Endothelial cell of umbilical vein (primary cell): ENCODE measurements around the gene HCST. TPM values are rescaled to one million over a fixed set of nuclear protein-coding genes. Genes with fewer than 3 reads are reported as not detected.

ENCODE experiments used
- BruUV-seq: library from RNA; stranded (reverse); fragments of 400-500 nt; replicated peaks from 2 replicates; lab custom pipeline; 2021; lab: Mats Ljungman, UMichigan
- CTCF ChIA-PET: fragments of 300-600, 350-600 bp; sonication (Branson Sonifier 250); formaldehyde crosslinking; loops from one replicate; lab custom pipeline; 2021; ENCODE audit warnings: antibody characterized with exemption, inconsistent platforms; lab: Charles Lee
- POLR2A ChIA-PET: fragments of 300-600, 350-600 bp; sonication (Branson Sonifier 250); formaldehyde crosslinking; loops from one replicate; lab custom pipeline; 2021; ENCODE audit warnings: antibody characterized with exemption, inconsistent platforms; lab: Charles Lee
- DNase-seq: peaks from one replicate; pipeline ENCODE4 v3.0.0-alpha.2; 2011; ENCODE audit warnings: low read depth, low spot score
- FAIRE-seq: peaks from 2 replicates; lab custom pipeline; 2011; peaks lifted over from hg19 to GRCh38; lab: Jason Lieb, UNC
- H2AFZ ChIP-seq: 2 replicates; pipeline ENCODE4 v1.6.0; 2012; ENCODE audit warnings: low read depth, low read length, control low read depth, inconsistent platforms
- H3K27ac ChIP-seq: 2 replicates; pipeline ENCODE4 v1.5.1; 2011; ENCODE audit warnings: low read depth, mild to moderate bottlenecking, control low read depth, low read length, moderate library complexity; ENCODE audit not compliant: insufficient read depth
- H3K27me3 ChIP-seq, 2 experiments: 2 replicates each; pipeline versions ENCODE4 v1.6.0 to v1.6.1; 2011; ENCODE audit warnings: low read length in 2 of 2, mixed read lengths in 1 of 2; ENCODE audit not compliant: control insufficient read depth in 2 of 2, insufficient read depth in 2 of 2
- H3K36me3 ChIP-seq, 2 experiments: 2 replicates in 1 of 2; 3 replicates in 1 of 2; pipeline ENCODE4 v1.5.1; 2011; ENCODE audit warnings: low read length in 2 of 2, mild to moderate bottlenecking in 1 of 2, moderate library complexity in 1 of 2; ENCODE audit not compliant: control insufficient read depth in 2 of 2, insufficient read depth in 2 of 2; ENCODE audit errors: extremely low read depth in 1 of 2
- H3K4me1 ChIP-seq: 3 replicates; pipeline ENCODE4 v1.5.1; 2011; ENCODE audit warnings: mild to moderate bottlenecking, low read length; ENCODE audit not compliant: control insufficient read depth, insufficient read depth; ENCODE audit errors: extremely low read depth
- H3K4me2 ChIP-seq: 2 replicates; pipeline ENCODE4 v1.6.1; 2011; ENCODE audit warnings: low read length, control low read depth, mixed read lengths; ENCODE audit not compliant: insufficient read depth
- H3K4me3 ChIP-seq, 3 experiments: fragments of 200-600 bp in 1 of 3; sonication (generic), shearing (Covaris generic) in 1 of 3; replicated peaks in 1 of 3; 2 replicates each; pipeline ENCODE4 v1.5.1; 2011 to 2016; ENCODE audit warnings: control low read depth in 3 of 3, low read length in 3 of 3, mild to moderate bottlenecking in 2 of 3, inconsistent platforms in 1 of 3, low read depth in 1 of 3, moderate library complexity in 1 of 3; ENCODE audit not compliant: insufficient read depth in 1 of 3
- H3K79me2 ChIP-seq: 2 replicates; pipeline ENCODE4 v1.6.0; 2012; ENCODE audit warnings: low read length, inconsistent platforms; ENCODE audit not compliant: control insufficient read depth, insufficient read depth
- H3K9ac ChIP-seq: replicated peaks from 2 replicates; pipeline ENCODE3; 2011; ENCODE audit warnings: low read length, control low read depth; ENCODE audit not compliant: insufficient read depth; ENCODE audit errors: extremely low read depth
- H3K9me1 ChIP-seq: replicated peaks from 3 replicates; pipeline ENCODE4 v1.6.0; 2011; ENCODE audit warnings: mild to moderate bottlenecking, low read length; ENCODE audit not compliant: control insufficient read depth, insufficient read depth; ENCODE audit errors: extremely low read depth
- H3K9me3 ChIP-seq: replicated peaks from 2 replicates; pipeline ENCODE4 v1.5.1; 2012; ENCODE audit warnings: low read length, inconsistent platforms; ENCODE audit not compliant: control insufficient read depth, insufficient read depth
- H4K20me1 ChIP-seq: replicated peaks from 2 replicates; pipeline ENCODE3; 2011; ENCODE audit warnings: mild to moderate bottlenecking, low read length; ENCODE audit not compliant: control insufficient read depth, insufficient read depth; ENCODE audit errors: extremely low read depth
- CTCF ChIP-seq, 2 donors: IDR thresholded peaks; 1 replicate in 1 of 2; 2 replicates in 1 of 2; pipeline ENCODE4 v1.5.1; 2011; ENCODE audit warnings: low read length in 2 of 2, mild to moderate bottlenecking in 2 of 2, moderate library complexity in 2 of 2, control low read depth in 1 of 2, inconsistent platforms in 1 of 2, low read depth in 1 of 2; ENCODE audit not compliant: insufficient read depth in 1 of 2; ENCODE audit errors: extremely low read depth in 1 of 2
- EZH2 ChIP-seq: IDR thresholded peaks from 2 replicates; pipeline ENCODE4 v1.6.1; 2012; ENCODE audit warnings: borderline replicate concordance, low read depth, mild to moderate bottlenecking, moderate library complexity, low read length, inconsistent platforms; ENCODE audit not compliant: severe bottlenecking
- FOS ChIP-seq: IDR thresholded peaks from 2 replicates; pipeline ENCODE4 v1.6.1; 2011; ENCODE audit warnings: mild to moderate bottlenecking, low read length, moderate library complexity, borderline replicate concordance; ENCODE audit not compliant: insufficient read depth
- MAX ChIP-seq: IDR thresholded peaks from 2 replicates; pipeline ENCODE4 v1.6.1; 2011; ENCODE audit not compliant: insufficient read depth, insufficient read length
- MYC ChIP-seq: IDR thresholded peaks from one replicate; pipeline ENCODE4 v1.6.1; 2011; ENCODE audit warnings: mild to moderate bottlenecking, low read depth, low read length
- dilution Hi-C: fragments of 300-500 bp; cut with MboI; formaldehyde crosslinking; loops from one replicate; pipeline ENCODE4 v1.15.0; 2019; ENCODE audit warnings: low sequenced_read_pairs; ENCODE audit not compliant: extremely low pct_ligation_motif_present
- intact Hi-C: fragments of 100-400 bp; cut with micrococcal nuclease; formaldehyde crosslinking; loops from one replicate; pipeline ENCODE4 v1.10.0; 2022
- polyA plus RNA-seq, 4 experiments: library from polyadenylated mRNA; depleted of rRNA in 3 of 4; stranded (reverse) in 3 of 4; unstranded in 1 of 4; fragments of >200 nt; gene quantifications; 2 replicates each; pipeline versions ENCODE4 v1.2.1 to v1.2.3, GENCODE V29; 2011 to 2012; ENCODE audit warnings: missing spikeins in 1 of 4
- total RNA-seq: library from RNA; stranded (reverse); gene quantifications from 2 replicates; pipeline ENCODE4 v1.2.3, GENCODE V29; 2021

HCST gene
- total and polyA plus RNA-seq, 2 donors (not counting 3 experiments of a cell fraction or from before 2014, with no cell fraction given), result not detected

GRCh38 chr19:35860436-35860817 is 41.9 kb upstream of the HCST start:
- no peaks in the 10 kb centered on the region for H3K4me1 ChIP-seq
- H3K36me3 ChIP-seq, result no peaks in the 10 kb centered on the region
- intact Hi-C loops, result no loop called here
- BruUV-seq, result no TSS peak
- no peak overlapping the region for H3K4me3 ChIP-seq
- no peaks in the 10 kb centered on the region for H3K79me2 ChIP-seq
- TF ChIP-seq MAX, result no peak
- TF ChIP-seq CTCF (IDR thresholded peaks at IDR 0.05; ENCODE audit: extremely low read depth in 1 of 2, insufficient read depth in 1 of 2, low read depth in 1 of 2, low read length in 2 of 2), result no peak
- TF ChIP-seq MYC, result no peak
- TF ChIP-seq FOS, result no peak
- TF ChIP-seq EZH2, result no peak
- POLR2A ChIA-PET, result no interaction called here
- no peak overlapping the region for H3K4me2 ChIP-seq
- H3K9ac ChIP-seq, result no peak overlapping the region
- no peaks in the 10 kb centered on the region for H3K9me1 ChIP-seq
- CTCF ChIA-PET, result no interaction called here
- DNase-seq, result no peak
- H3K9me3 ChIP-seq, result no peaks in the 10 kb centered on the region
- H2AFZ ChIP-seq, result no peak overlapping the region
- H3K27me3 ChIP-seq, result peaks cover 38 to 52% of the 10 kb centered on the region in 2 experiments
- FAIRE-seq, result no peak
- dilution Hi-C loops, result no loop called here
- H4K20me1 ChIP-seq, result no peaks in the 10 kb centered on the region
- H3K27ac ChIP-seq, result no peak overlapping the region
